Stomach (tissue), 9 donors: Measurements from ENCODE around the gene TSPAN15. TPM values are rescaled to one million over a fixed set of nuclear protein-coding genes. Genes with fewer than 3 reads are reported as not detected.

Experiments
- DNase-seq, 2 donors: peaks; one replicate each; pipeline versions ENCODE4 v3.0.0 to v3.0.0-alpha.2; 2013 to 2019
- H3K27ac ChIP-seq, 5 donors: fragments of 200-600 bp in 4 of 5; sonication (generic) in 4 of 5; one replicate each; pipeline ENCODE4 v1.5.1; 2013 to 2019; ENCODE audit warnings: mild to moderate bottlenecking in 1 of 5, moderate library complexity in 1 of 5
- H3K27me3 ChIP-seq, 3 donors: fragments of 200-600 bp; sonication (generic); one replicate each; pipeline ENCODE4 v1.5.1; 2017 to 2019; ENCODE audit warnings: mixed run types in 1 of 3
- H3K36me3 ChIP-seq, 4 donors: fragments of 200-600 bp; sonication (generic); 1 replicate in 3 of 4; 2 replicates in 1 of 4; pipeline ENCODE4 v1.5.1; 2016 to 2019
- H3K4me1 ChIP-seq, 4 donors: fragments of 200-600 bp; sonication (generic); one replicate each; pipeline ENCODE4 v1.5.1; 2016 to 2019
- H3K4me3 ChIP-seq, 4 donors: fragments of 200-600 bp; sonication (generic) in 3 of 4; one replicate each; pipeline ENCODE4 v1.5.1; 2016 to 2019; ENCODE audit warnings: mild to moderate bottlenecking in 1 of 4
- H3K9me3 ChIP-seq, 4 donors: fragments of 200-600 bp; sonication (generic); one replicate each; pipeline ENCODE4 v1.5.1; 2016 to 2019
- CTCF ChIP-seq, 7 experiments: fragments of 450-650 bp in 4 of 7; fragments of 200-600 bp in 3 of 7; sonication (generic) in 3 of 7; IDR thresholded peaks; one replicate each; pipeline ENCODE4 v1.5.1; 2016 to 2019; ENCODE audit warnings: antibody characterized with exemption in 7 of 7, control low read depth in 2 of 7, mild to moderate bottlenecking in 1 of 7
- EP300 ChIP-seq: sonication (generic); formaldehyde crosslinking; IDR thresholded peaks from one replicate; pipeline ENCODE4 v1.6.1; 2017; ENCODE audit warnings: antibody characterized with exemption
- POLR2A ChIP-seq, 4 donors: fragments of 450-650 bp; IDR thresholded peaks; one replicate each; pipeline ENCODE4 v1.6.1; 2016; ENCODE audit warnings: antibody characterized with exemption in 4 of 4, control low read depth in 2 of 4, mild to moderate bottlenecking in 1 of 4, moderate library complexity in 1 of 4
- POLR2AphosphoS5 ChIP-seq, 3 donors: sonication (generic); formaldehyde crosslinking; IDR thresholded peaks; one replicate each; pipeline ENCODE4 v1.6.1; 2016; ENCODE audit warnings: antibody characterized with exemption in 3 of 3
- WGBS, 5 donors: extraction: QIAGEN DNeasy Blood & Tissue Kit in 3 of 5; methylation state at CpG; one replicate each; pipeline versions ENCODE4 v1.1.5 to v1.1.7; 2013 to 2018; 5-methylcytosine and 5-hydroxymethylcytosine counted together
- intact Hi-C: fragments of 100-400 bp; cut with DNase I; formaldehyde crosslinking; loops from one replicate; pipeline ENCODE4 v1.15.1; 2023; ENCODE audit warnings: low total_unique reads
- polyA plus RNA-seq, 3 donors: library from polyadenylated mRNA; stranded (reverse); fragments of 200-250 nt; gene quantifications; one replicate each; pipeline ENCODE4 v1.2.3, GENCODE V29; 2013
- total RNA-seq, 5 donors: library from RNA; depleted of rRNA; stranded (reverse); fragments of >200 nt; gene quantifications; one replicate each; pipeline versions ENCODE4 v1.1.0 to v1.2.3, GENCODE V29; 2014 to 2016
- donor health status: healthy with polysubstance abuse.
- donor health status: Bipolar disorder and iron deficiency.
- donor health status: healthy.

Gene TSPAN15
- total and polyA plus RNA-seq, 8 donors: 23.5 to 153 (median 74.5) TPM

GRCh38 chr10:69403519-69403918 lies 47.7 kb upstream of the TSPAN15 start:
- Histone ChIP-seq H3K4me1 (peaks cover 14 to 61% (median 37%) of the 10 kb centered on the region in 4 donors), H3K4me3 (no peak overlapping the region), H3K27ac (peak overlapping the region in 2 of 5 donors; percentile 85 to 95), H3K27me3 (no peaks in the 10 kb centered on the region), H3K36me3 (peaks cover 29 to 75% (median 65%) of the 10 kb centered on the region in 4 donors), H3K9me3 (no peaks in the 10 kb centered on the region)
- no peak for TF ChIP-seq POLR2A (IDR thresholded peaks at IDR 0.05)
- no peak for TF ChIP-seq EP300
- TF ChIP-seq POLR2AphosphoS5 (IDR thresholded peaks at IDR 0.05): peak in 2 of 3 donors; percentile 17 to 74
- TF ChIP-seq CTCF (IDR thresholded peaks at IDR 0.05): no peak
- DNase-seq: no peak
- WGBS, 5 donors: 48 to 65% (median 60%) methylated on average over 3 of the region's 3 CpGs
- intact Hi-C loops: no loop called here

- intact Hi-C loops: no loop called here
- Histone ChIP-seq H3K27me3 (no peaks in the 10 kb centered on the region), H3K4me1 (peaks cover 19 to 68% (median 40%) of the 10 kb centered on the region in 4 donors), H3K36me3 (peaks cover 29 to 62% (median 53%) of the 10 kb centered on the region in 4 donors), H3K9me3 (no peaks in the 10 kb centered on the region), H3K4me3 (no peak overlapping the region), H3K27ac (peak overlapping the region in 3 of 5 donors; percentile 85 to 95 (median 95))
- TF ChIP-seq POLR2A (IDR thresholded peaks at IDR 0.05) (no peak), EP300 (no peak), POLR2AphosphoS5 (IDR thresholded peaks at IDR 0.05) (no peak), CTCF (IDR thresholded peaks at IDR 0.05) (no peak)
- WGBS, 5 donors: 75 to 90% (median 81%) methylated on average over 7 to 10 of the region's 10 CpGs
- no peak for DNase-seq
Observed at GRCh38 chr10:69404786-69405185, 46.5 kb upstream of the TSPAN15 start.

GRCh38 chr10:69405221-69405620 lies 46.0 kb upstream of the TSPAN15 start:
- 65 to 77% (median 68%) methylated on average over 4 of the region's 4 CpGs for WGBS, 5 donors
- Histone ChIP-seq H3K4me1 (peaks cover 19 to 68% (median 40%) of the 10 kb centered on the region in 4 donors), H3K27me3 (no peaks in the 10 kb centered on the region), H3K36me3 (peaks cover 26 to 58% (median 48%) of the 10 kb centered on the region in 4 donors), H3K4me3 (no peak overlapping the region), H3K27ac (peak overlapping the region in 4 of 5 donors; percentile 65 to 95 (median 90)), H3K9me3 (no peaks in the 10 kb centered on the region)
- no peak for DNase-seq
- intact Hi-C loops: no loop called here
- TF ChIP-seq EP300 (no peak), CTCF (IDR thresholded peaks at IDR 0.05) (no peak), POLR2AphosphoS5 (IDR thresholded peaks at IDR 0.05) (no peak), POLR2A (IDR thresholded peaks at IDR 0.05) (no peak)

- intact Hi-C loops: no loop called here
- WGBS, 5 donors: 22 to 46% (median 40%) methylated on average over 5 of the region's 5 CpGs
- DNase-seq: peak in 1 of 2 donors; percentile 69
- Histone ChIP-seq H3K9me3 (no peaks in the 10 kb centered on the region), H3K4me3 (no peak overlapping the region), H3K36me3 (peaks cover 14 to 46% (median 37%) of the 10 kb centered on the region in 4 donors), H3K4me1 (peaks cover 19 to 77% (median 43%) of the 10 kb centered on the region in 4 donors), H3K27me3 (no peaks in the 10 kb centered on the region), H3K27ac (peak overlapping the region; percentile 11 to 95 (median 85))
- TF ChIP-seq CTCF (IDR thresholded peaks at IDR 0.05): no peak
- peak in 1 of 3 donors; percentile 22 for TF ChIP-seq POLR2AphosphoS5 (IDR thresholded peaks at IDR 0.05)
- TF ChIP-seq POLR2A (IDR thresholded peaks at IDR 0.05): no peak
Observed at GRCh38 chr10:69406302-69406811, 44.9 kb upstream of the TSPAN15 start.
